Chondrocyte (in vitro differentiated cells): ENCODE results near the gene ANGPTL8. TPM values are rescaled to one million over a fixed set of nuclear protein-coding genes. Genes with fewer than 3 reads are reported as not detected.
A peak's percentile ranks its signal among the peaks of the same experiment; 100 is the strongest.

Source experiments
- DNase-seq: peaks from one replicate; pipeline ENCODE4 v3.0.0; 2021; ENCODE audit warnings: mixed read lengths, low spot score
- H3K27ac Mint-ChIP-seq: one replicate; pipeline ENCODE4 v1.8.0; 2021; ENCODE audit warnings: mild to moderate bottlenecking, moderate library complexity, mixed read lengths; ENCODE audit not compliant: unreplicated experiment
- H3K27me3 Mint-ChIP-seq: 2 replicates; pipeline ENCODE4 v1.8.0; 2021; ENCODE audit warnings: low read depth, mixed read lengths
- H3K36me3 Mint-ChIP-seq: 2 replicates; pipeline ENCODE4 v1.8.0; 2021; ENCODE audit warnings: low read depth, mixed read lengths
- H3K4me1 Mint-ChIP-seq: 2 replicates; pipeline ENCODE4 v1.8.0; 2021; ENCODE audit warnings: low read depth, mild to moderate bottlenecking, mixed read lengths
- H3K4me3 Mint-ChIP-seq: one replicate; pipeline ENCODE4 v1.8.0; 2021; ENCODE audit warnings: mild to moderate bottlenecking, moderate library complexity, mixed read lengths; ENCODE audit not compliant: unreplicated experiment
- H3K9me3 Mint-ChIP-seq: 2 replicates; pipeline ENCODE4 v1.8.0; 2021; ENCODE audit warnings: low read depth, mixed read lengths
- CTCF ChIP-seq: fragments of 200-600 bp; sonication (generic); IDR thresholded peaks from 2 replicates; pipeline ENCODE4 v1.5.0; 2021; ENCODE audit warnings: antibody characterized with exemption, mild to moderate bottlenecking, moderate library complexity
- total RNA-seq: library from RNA; stranded (reverse); gene quantifications from 3 replicates; pipeline ENCODE4 v1.2.1, GENCODE V29; 2021

The ANGPTL8 gene
- total RNA-seq, 1 donor from 2014 or later = not detected

- Mint-ChIP-seq H3K9me3 (no peaks in the 10 kb centered on the region), H3K27ac (peak overlapping the region; percentile 65), H3K4me1 (peaks cover 42% of the 10 kb centered on the region), H3K27me3 (no peaks in the 10 kb centered on the region), H3K4me3 (peak overlapping the region; percentile 92), H3K36me3 (peaks cover 9% of the 10 kb centered on the region)
- TF ChIP-seq CTCF = no peak
- DNase-seq = no peak
These were observed 42.8 kb upstream of the ANGPTL8 start for GRCh38 chr19:11196406-11197287.

GRCh38 chr19:11197291-11198174, 41.9 kb upstream of the ANGPTL8 start, which contains the start of gene KANK2:
Gene KANK2, minus strand, starts transcription at chr19:11197545. Its CDS starts 3,034 bp downstream, at chr19:11194511.
- Mint-ChIP-seq H3K27me3 (no peaks in the 10 kb centered on the region), H3K27ac (peak within 1 kb of the TSS; percentile 65), H3K4me3 (peak within 1 kb of the TSS; percentile 92), H3K4me1 (peaks cover 39% of the 10 kb centered on the region), H3K9me3 (no peaks in the 10 kb centered on the region), H3K36me3 (peaks cover 4% of the 10 kb centered on the region)
- TF ChIP-seq CTCF = peak; percentile 43
- DNase-seq = peak; percentile 90

GRCh38 chr19:11198175-11198534, 41.3 kb upstream of the ANGPTL8 start:
- H3K27me3 Mint-ChIP-seq = no peaks in the 10 kb centered on the region
- no peaks in the 10 kb centered on the region for H3K9me3 Mint-ChIP-seq
- TF ChIP-seq CTCF = no peak
- H3K4me3 Mint-ChIP-seq = peak overlapping the region; percentile 52
- H3K27ac Mint-ChIP-seq = peak overlapping the region; percentile 65
- H3K4me1 Mint-ChIP-seq = peaks cover 45% of the 10 kb centered on the region
- peaks cover 4% of the 10 kb centered on the region for H3K36me3 Mint-ChIP-seq
- DNase-seq = no peak

- H3K27ac Mint-ChIP-seq = peak overlapping the region; percentile 88
- no peaks in the 10 kb centered on the region for H3K27me3 Mint-ChIP-seq
- peaks cover 50% of the 10 kb centered on the region for H3K4me1 Mint-ChIP-seq
- H3K4me3 Mint-ChIP-seq = no peak overlapping the region
- no peaks in the 10 kb centered on the region for H3K9me3 Mint-ChIP-seq
- no peak for DNase-seq
- peaks cover 4% of the 10 kb centered on the region for H3K36me3 Mint-ChIP-seq
- TF ChIP-seq CTCF = no peak
These were observed 40.5 kb upstream of the ANGPTL8 start for GRCh38 chr19:11198769-11199424.

- no peak for TF ChIP-seq CTCF
- Mint-ChIP-seq H3K27ac (no peak overlapping the region), H3K4me1 (peaks cover 51% of the 10 kb centered on the region), H3K4me3 (no peak overlapping the region), H3K9me3 (no peaks in the 10 kb centered on the region), H3K36me3 (peaks cover 4% of the 10 kb centered on the region), H3K27me3 (no peaks in the 10 kb centered on the region)
- no peak for DNase-seq
These were observed 39.9 kb upstream of the ANGPTL8 start for GRCh38 chr19:11199517-11199916.
